ENCODE data around the gene PDLIM5. TPM values are rescaled to one million over a fixed set of nuclear protein-coding genes. Genes with fewer than 3 reads are reported as not detected.

The PDLIM5 gene
- total and polyA plus RNA-seq, 2 of the 8 experiments (the other 6 are each of a cell fraction or from before 2014, with no cell fraction given) = 37.3 to 62.1 TPM

GRCh38 chr4:94660614-94661013 lies 208.9 kb downstream of the PDLIM5 start:
- no peak overlapping the region for H3K27ac ChIP-seq (ENCODE audit: low read depth, low read length)
- H4K91ac ChIP-seq (replicated peaks; ENCODE audit: insufficient read length, low read length) = no peak overlapping the region
- no peaks in the 10 kb centered on the region; a peak in 2 of 8 replicates for H3K36me3 ChIP-seq (ENCODE audit: control insufficient read depth in 2 of 4, insufficient read depth in 4 of 4, low read length in 3 of 4)
- no peaks in the 10 kb centered on the region for H3K23me2 ChIP-seq (ENCODE audit: low read depth, low read length)
- no peak overlapping the region for H2BK120ac ChIP-seq (replicated peaks; ENCODE audit: low read depth, low read length)
- no peaks in the 10 kb centered on the region for H4K20me1 ChIP-seq (replicated peaks in 1 of 2; ENCODE audit: control insufficient read depth in 1 of 2, insufficient read depth in 2 of 2, low read length in 2 of 2)
- no peak overlapping the region for H3K18ac ChIP-seq (ENCODE audit: extremely low read depth, low read length)
- no peaks in the 10 kb centered on the region for H3K4me1 ChIP-seq (replicated peaks in 1 of 4; ENCODE audit: control insufficient read depth in 3 of 4, insufficient read depth in 4 of 4, low read length in 3 of 4)
- H4K5ac ChIP-seq (ENCODE audit: insufficient read length, low read depth, low read length) = no peak overlapping the region
- DNase-seq (ENCODE audit: low read depth in 1 of 2, low spot score in 2 of 2) = no peak
- ChIA-PET CTCF (ENCODE audit: partially characterized antibody) (interaction anchor here (1.3 kb wide), 1 partner anchor 269 kb away, joined by 3 read pairs; no protein-coding TSS in a partner anchor), POLR2A (ENCODE audit: partially characterized antibody) (no interaction called here)
- no peak overlapping the region for H3K4ac ChIP-seq (replicated peaks; ENCODE audit: insufficient read length, low read depth, low read length)
- H3K4me3 ChIP-seq (ENCODE audit: extremely low read depth in 1 of 4, insufficient read depth in 2 of 4, low read depth in 3 of 4, low read length in 4 of 4) = no peak overlapping the region
- no peaks in the 10 kb centered on the region for H3K79me1 ChIP-seq (ENCODE audit: low read depth, low read length)
- no peak overlapping the region for H2BK15ac ChIP-seq (ENCODE audit: low read length)
- no peak overlapping the region for H3K23ac ChIP-seq (ENCODE audit: insufficient read length)
- no peak overlapping the region for H2BK12ac ChIP-seq (ENCODE audit: low read depth, low read length)
- H3K9me3 ChIP-seq (ENCODE audit: insufficient read depth in 2 of 2, low read depth in 1 of 2, low read length in 1 of 2) = no peaks in the 10 kb centered on the region
- H2BK5ac ChIP-seq (ENCODE audit: low read depth, low read length) = no peak overlapping the region
- H4K8ac ChIP-seq (ENCODE audit: extremely low read depth, insufficient read depth, low read length) = no peak overlapping the region
- no peak for FAIRE-seq
- H2AK5ac ChIP-seq (ENCODE audit: low read depth, low read length) = no peak overlapping the region
- no peak overlapping the region for H3K9ac ChIP-seq (replicated peaks in 1 of 4; ENCODE audit: extremely low read depth in 1 of 4, low read depth in 3 of 4, low read length in 3 of 4)
- H3K27me3 ChIP-seq (replicated peaks in 1 of 4; ENCODE audit: control insufficient read depth in 3 of 4, extremely low read depth in 1 of 4, insufficient read depth in 3 of 4, low read length in 3 of 4) = no peaks in the 10 kb centered on the region
- no peak overlapping the region for H3K4me2 ChIP-seq (ENCODE audit: insufficient read depth in 1 of 2, low read depth in 2 of 2, low read length in 2 of 2)
- H3K79me2 ChIP-seq (ENCODE audit: control insufficient read depth in 1 of 2, insufficient read depth in 2 of 2, low read length in 2 of 2) = no peaks in the 10 kb centered on the region
- H3K56ac ChIP-seq (replicated peaks; ENCODE audit: insufficient read length, low read depth, low read length) = no peak overlapping the region
- H2BK20ac ChIP-seq (ENCODE audit: low read length) = no peak overlapping the region
- 70% methylated on average over 3 of the region's 3 CpGs; no CpG with 5 or more reads in 1 of the 2 experiments for WGBS, 2 experiments (ENCODE audit: extremely low coverage in 1 of 2, insufficient coverage in 1 of 2, insufficient read length in 1 of 2, insufficient replicate concordance in 2 of 2, low coverage in 1 of 2, low lambda C conversion rate in 2 of 2, missing lambda C conversion rate in 1 of 2)
- H3K14ac ChIP-seq (ENCODE audit: insufficient read length) = no peak overlapping the region
- H2AFZ ChIP-seq (ENCODE audit: low read length) = no peak overlapping the region
- TF ChIP-seq CTCF (IDR thresholded peaks at IDR 0.05; ENCODE audit: control extremely low read depth in 1 of 3, insufficient read depth in 1 of 3, low read depth in 1 of 3, low read length in 3 of 3) = no peak
- no peak for TF ChIP-seq TCF12 (IDR thresholded peaks at IDR 0.05; ENCODE audit: low read depth, low read length)
- TF ChIP-seq CHD2 (IDR thresholded peaks at IDR 0.05; ENCODE audit: low read length) = no peak
- no peak for TF ChIP-seq MAFK (IDR thresholded peaks at IDR 0.05; ENCODE audit: low read depth, low read length)
- TF ChIP-seq ZNF274 (IDR thresholded peaks at IDR 0.05; ENCODE audit: borderline replicate concordance, extremely low read depth, low read length) = no peak
- no peak for TF ChIP-seq TAF7 (optimal IDR thresholded peaks at IDR 0.05; ENCODE audit: borderline replicate concordance, low read depth, low read length)
- TF ChIP-seq TAF1 (IDR thresholded peaks at IDR 0.05; ENCODE audit: low read depth, low read length) = no peak
- no peak for TF ChIP-seq GABPA (IDR thresholded peaks at IDR 0.05; ENCODE audit: borderline replicate concordance, insufficient read depth, low read length)
- TF ChIP-seq CHD1 (IDR thresholded peaks at IDR 0.05; ENCODE audit: low read depth, low read length) = no peak
- no peak for TF ChIP-seq CEBPB (IDR thresholded peaks at IDR 0.05; ENCODE audit: low read depth, low read length)

All from H1 (cell line).